ENCODE measurements around the gene HACD1.
"Not testable (repeated sequence)": the region's sequence is repeated elsewhere in the genome, so short reads cannot be mapped to it uniquely, and the experiment has no call there.

Gene HACD1

GRCh38 chr10:17626656-17627055 lies 9.5 kb upstream of the HACD1 start:
- in situ Hi-C loops (cut with MboI; ENCODE audit: low sequenced_read_pairs) = no loop called here
- Histone ChIP-seq H3K9me3 (no peaks in the 10 kb centered on the region), H3K4me3 (no peak overlapping the region), H3K27me3 (ENCODE audit: low read depth) (no peaks in the 10 kb centered on the region), H3K4me1 (peaks cover 6% of the 10 kb centered on the region), H3K36me3 (replicated peaks) (no peaks in the 10 kb centered on the region)
- no peak for DNase-seq (ENCODE audit: low spot score in 2 of 2)

- Histone ChIP-seq H3K4me1 (peaks cover 6% of the 10 kb centered on the region), H3K4me3 (no peak overlapping the region), H3K27me3 (ENCODE audit: low read depth) (no peaks in the 10 kb centered on the region), H3K36me3 (replicated peaks) (no peaks in the 10 kb centered on the region), H3K9me3 (no peaks in the 10 kb centered on the region)
- peak; percentile 49 for DNase-seq (ENCODE audit: low spot score in 2 of 2)
- in situ Hi-C loops (cut with MboI; ENCODE audit: low sequenced_read_pairs) = loop anchor here (25.0 kb wide), 1 partner anchor 512 kb away; the partner anchor contains the start of gene CACNB2
These were observed 7.8 kb upstream of the HACD1 start for GRCh38 chr10:17624996-17625395.

- Histone ChIP-seq H3K9me3 (no peaks in the 10 kb centered on the region), H3K4me3 (no peak overlapping the region), H3K27me3 (ENCODE audit: low read depth) (no peaks in the 10 kb centered on the region), H3K36me3 (replicated peaks) (no peaks in the 10 kb centered on the region), H3K4me1 (peaks cover 8% of the 10 kb centered on the region)
- in situ Hi-C loops (cut with MboI; ENCODE audit: low sequenced_read_pairs) = loop anchor here (25.0 kb wide), 1 partner anchor 515 kb away; the partner anchor contains the start of gene CACNB2
- DNase-seq (ENCODE audit: low spot score in 2 of 2) = no peak
These were observed 4.9 kb upstream of the HACD1 start for GRCh38 chr10:17622061-17622460.

GRCh38 chr10:17616403-17617030 lies 657 bp downstream of the HACD1 start:
- Histone ChIP-seq H3K36me3 (replicated peaks) (peaks cover 7% of the 10 kb centered on the region; the same call in 1 of the 2 replicates), H3K9me3 (no peaks in the 10 kb centered on the region), H3K4me3 (peak overlapping the region; percentile 70), H3K4me1 (peaks cover 2% of the 10 kb centered on the region; the same call in 1 of the 2 replicates), H3K27me3 (ENCODE audit: low read depth) (no peaks in the 10 kb centered on the region)
- DNase-seq (ENCODE audit: low spot score in 2 of 2) = peak; percentile 38 to 74
- in situ Hi-C loops (cut with MboI; ENCODE audit: low sequenced_read_pairs) = loop anchor here (25.0 kb wide), 1 partner anchor 521 kb away; the partner anchor contains the start of gene CACNB2

- Histone ChIP-seq H3K27me3 (ENCODE audit: low read depth) (no peaks in the 10 kb centered on the region), H3K4me3 (no peak overlapping the region), H3K36me3 (replicated peaks) (peaks cover 2% of the 10 kb centered on the region; the same call in 1 of the 2 replicates), H3K9me3 (no peaks in the 10 kb centered on the region), H3K4me1 (peaks cover 21% of the 10 kb centered on the region)
- DNase-seq (ENCODE audit: low spot score in 2 of 2) = no peak
- in situ Hi-C loops (cut with MboI; ENCODE audit: low sequenced_read_pairs) = loop anchor here (5.0 to 25.0 kb wide), 3 partner anchors 133 to 625 kb away; partner anchors contain the start of gene CACNB2
These were observed 7.6 kb downstream of the HACD1 start for GRCh38 chr10:17609523-17610079.

GRCh38 chr10:17607603-17608332 lies 9.4 kb downstream of the HACD1 start:
- H3K4me1 ChIP-seq = peaks cover 21% of the 10 kb centered on the region
- H3K9me3 ChIP-seq = no peaks in the 10 kb centered on the region
- H3K4me3 ChIP-seq = no peak overlapping the region
- peak; percentile 37 to 86 for DNase-seq (ENCODE audit: low spot score in 2 of 2)
- no peaks in the 10 kb centered on the region for H3K27me3 ChIP-seq (ENCODE audit: low read depth)
- peaks cover 9% of the 10 kb centered on the region; the same call in 1 of the 2 replicates for H3K36me3 ChIP-seq (replicated peaks)
- in situ Hi-C loops (cut with MboI; ENCODE audit: low sequenced_read_pairs) = loop anchor here (10.0 to 25.0 kb wide), 2 partner anchors 530 to 627 kb away; partner anchors contain the start of gene CACNB2

GRCh38 chr10:17607060-17607459 lies 10.1 kb downstream of the HACD1 start:
- in situ Hi-C loops (cut with MboI; ENCODE audit: low sequenced_read_pairs) = loop anchor here (10.0 to 25.0 kb wide), 2 partner anchors 530 to 628 kb away; partner anchors contain the start of gene CACNB2
- Histone ChIP-seq H3K9me3 (no peaks in the 10 kb centered on the region), H3K4me1 (peaks cover 21% of the 10 kb centered on the region), H3K4me3 (no peak overlapping the region), H3K27me3 (ENCODE audit: low read depth) (no peaks in the 10 kb centered on the region), H3K36me3 (replicated peaks) (peaks cover 6% of the 10 kb centered on the region; the same call in 1 of the 2 replicates)
- peak in 1 of 2 experiments; percentile 61 for DNase-seq (ENCODE audit: low spot score in 2 of 2)

GRCh38 chr10:17606547-17607040 lies 10.6 kb downstream of the HACD1 start:
- in situ Hi-C loops (cut with MboI; ENCODE audit: low sequenced_read_pairs) = loop anchor here (10.0 to 25.0 kb wide), 2 partner anchors 531 to 628 kb away; partner anchors contain the start of gene CACNB2
- DNase-seq (ENCODE audit: low spot score in 2 of 2) = peak; percentile 49 to 95
- H3K4me3 ChIP-seq = no peak overlapping the region
- peaks cover 6% of the 10 kb centered on the region; the same call in 1 of the 2 replicates for H3K36me3 ChIP-seq (replicated peaks)
- H3K27me3 ChIP-seq (ENCODE audit: low read depth) = no peaks in the 10 kb centered on the region
- H3K9me3 ChIP-seq = no peaks in the 10 kb centered on the region
- peaks cover 21% of the 10 kb centered on the region for H3K4me1 ChIP-seq

- in situ Hi-C loops (cut with MboI; ENCODE audit: low sequenced_read_pairs) = loop anchor here (10.0 to 25.0 kb wide), 2 partner anchors 531 to 629 kb away; partner anchors contain the start of gene CACNB2
- peaks cover 21% of the 10 kb centered on the region for H3K4me1 ChIP-seq
These were observed 11.2 kb downstream of the HACD1 start for GRCh38 chr10:17605936-17606335.

GRCh38 chr10:17599089-17599488 lies 18.1 kb downstream of the HACD1 start:
- peak in 1 of 2 experiments; percentile 27 for DNase-seq (ENCODE audit: low spot score in 2 of 2)
- H3K27me3 ChIP-seq (ENCODE audit: low read depth) = no peaks in the 10 kb centered on the region
- in situ Hi-C loops (cut with MboI; ENCODE audit: low sequenced_read_pairs) = no loop called here
- peaks cover 13% of the 10 kb centered on the region for H3K4me1 ChIP-seq
- H3K36me3 ChIP-seq (replicated peaks) = peaks cover 6% of the 10 kb centered on the region; the same call in 1 of the 2 replicates
- H3K9me3 ChIP-seq = no peaks in the 10 kb centered on the region
- no peak overlapping the region for H3K4me3 ChIP-seq

More at GRCh38 chr10:17605936-17606335, 11.2 kb downstream of the HACD1 start:
- H3K36me3 ChIP-seq (replicated peaks) = peaks cover 6% of the 10 kb centered on the region; the same call in 1 of the 2 replicates
- no peaks in the 10 kb centered on the region for H3K9me3 ChIP-seq
- peak; percentile 59 to 62 for DNase-seq (ENCODE audit: low spot score in 2 of 2)
- no peak overlapping the region for H3K4me3 ChIP-seq
- H3K27me3 ChIP-seq (ENCODE audit: low read depth) = no peaks in the 10 kb centered on the region

GRCh38 chr10:17597386-17597785 lies 19.8 kb downstream of the HACD1 start:
- in situ Hi-C loops (cut with MboI; ENCODE audit: low sequenced_read_pairs) = no loop called here
- Histone ChIP-seq H3K4me3 (no peak overlapping the region), H3K36me3 (replicated peaks) (no peaks in the 10 kb centered on the region), H3K27me3 (ENCODE audit: low read depth) (no peaks in the 10 kb centered on the region), H3K4me1 (peaks cover 13% of the 10 kb centered on the region), H3K9me3 (no peaks in the 10 kb centered on the region)
- DNase-seq (ENCODE audit: low spot score in 2 of 2) = peak; percentile 54 to 88

- H3K9me3 ChIP-seq = no peaks in the 10 kb centered on the region
- peaks cover 2% of the 10 kb centered on the region; the same call in 1 of the 2 replicates for H3K4me1 ChIP-seq
- no peaks in the 10 kb centered on the region for H3K36me3 ChIP-seq (replicated peaks)
- H3K4me3 ChIP-seq = no peak overlapping the region
- DNase-seq (ENCODE audit: low spot score in 2 of 2) = no peak
- H3K27me3 ChIP-seq (ENCODE audit: low read depth) = no peaks in the 10 kb centered on the region
- in situ Hi-C loops (cut with MboI; ENCODE audit: low sequenced_read_pairs) = no loop called here
These were observed 26.1 kb downstream of the HACD1 start for GRCh38 chr10:17590969-17591645.

GRCh38 chr10:17589316-17589715 lies 27.9 kb downstream of the HACD1 start:
- DNase-seq (ENCODE audit: low spot score in 2 of 2); in situ Hi-C loops (cut with MboI; ENCODE audit: low sequenced_read_pairs); H3K4me3 ChIP-seq; H3K27me3 ChIP-seq (ENCODE audit: low read depth); H3K9me3 ChIP-seq; H3K4me1 ChIP-seq; H3K36me3 ChIP-seq (replicated peaks): not testable (repeated sequence)

All from HAP-1 (cell line).